NCI-H1436 treated with DMSO at 0.1 percent for 48 hours (cell line): ENCODE results near the gene HDC.

Experiments
- DNase-seq: peaks from one replicate; lab custom pipeline; 2025; lab: John Stamatoyannopoulos, UW

The HDC gene

DNA sequence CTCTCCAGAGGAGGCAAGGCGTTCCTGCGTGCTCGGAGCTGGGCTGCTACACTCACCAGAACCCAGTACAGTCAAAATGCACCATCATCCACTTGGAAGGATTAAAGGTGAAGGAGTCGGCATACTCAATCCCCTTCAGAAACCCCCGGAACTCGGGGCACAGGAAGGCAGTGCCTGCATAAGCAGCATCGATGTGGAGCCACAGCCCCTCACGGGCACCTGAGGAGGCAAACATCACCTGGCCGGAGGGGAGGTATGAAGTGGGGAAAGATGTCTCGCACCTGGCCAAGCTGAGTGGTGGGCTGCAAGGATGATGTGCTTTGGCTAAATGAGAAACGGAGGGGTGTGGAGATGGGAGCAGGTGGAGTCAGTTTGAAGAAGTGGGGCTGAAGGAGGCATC, 13.0 kb downstream of the HDC start:
- no peak for DNase-seq

- DNase-seq, result no peak
These were observed 13.8 kb downstream of the HDC start for GRCh38 chr15:50251638-50252182.

- DNase-seq, result no peak
These were observed 14.6 kb downstream of the HDC start for GRCh38 chr15:50250760-50251394.

DNA sequence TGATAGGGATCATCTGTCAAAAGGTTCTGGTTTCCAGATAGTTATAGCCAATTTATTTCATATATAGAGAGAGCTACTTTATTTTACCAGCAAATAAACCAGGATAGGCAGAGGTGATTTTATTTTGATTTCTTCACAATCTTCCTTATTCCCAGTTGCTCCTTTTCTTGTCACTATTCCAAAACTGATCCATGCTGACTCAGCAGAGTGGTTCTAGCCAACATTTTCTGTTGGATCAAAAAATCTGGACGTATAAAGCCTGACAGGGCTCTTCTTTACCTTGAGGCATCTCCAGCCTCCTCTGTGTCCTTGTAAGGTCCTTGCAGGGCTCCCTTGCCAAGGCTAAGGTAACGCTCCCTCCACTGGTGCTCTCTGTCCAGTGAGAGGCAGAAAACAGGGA, 15.8 kb downstream of the HDC start:
- no peak for DNase-seq

DNA sequence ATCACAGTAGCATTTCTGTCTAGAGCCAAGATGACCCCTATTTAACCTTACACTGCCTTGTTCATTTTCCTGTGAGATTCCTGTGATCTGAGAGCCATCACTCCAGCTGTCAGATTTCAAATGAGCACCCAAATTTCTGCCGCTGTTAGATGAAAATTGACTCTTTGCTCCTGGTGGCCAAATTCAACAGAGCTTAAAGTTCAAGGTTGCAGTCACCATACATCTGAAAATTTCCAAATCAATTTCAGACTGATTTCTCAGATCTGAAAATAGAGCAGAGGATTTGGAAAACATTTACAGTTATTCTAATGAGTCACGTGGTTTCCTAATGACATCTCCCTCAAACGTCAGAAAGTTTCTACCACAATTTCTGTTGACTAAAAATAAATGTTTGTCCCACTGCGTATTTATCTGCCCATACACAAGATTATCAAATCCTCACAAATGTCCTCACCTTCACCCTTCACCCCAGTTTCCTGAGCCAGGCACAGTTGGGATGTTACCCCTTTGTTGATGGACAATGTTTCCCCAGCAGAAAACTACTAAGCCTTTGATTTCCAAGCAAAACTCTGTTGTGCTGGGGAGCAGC, 16.4 kb downstream of the HDC start:
- no peak for DNase-seq

DNA sequence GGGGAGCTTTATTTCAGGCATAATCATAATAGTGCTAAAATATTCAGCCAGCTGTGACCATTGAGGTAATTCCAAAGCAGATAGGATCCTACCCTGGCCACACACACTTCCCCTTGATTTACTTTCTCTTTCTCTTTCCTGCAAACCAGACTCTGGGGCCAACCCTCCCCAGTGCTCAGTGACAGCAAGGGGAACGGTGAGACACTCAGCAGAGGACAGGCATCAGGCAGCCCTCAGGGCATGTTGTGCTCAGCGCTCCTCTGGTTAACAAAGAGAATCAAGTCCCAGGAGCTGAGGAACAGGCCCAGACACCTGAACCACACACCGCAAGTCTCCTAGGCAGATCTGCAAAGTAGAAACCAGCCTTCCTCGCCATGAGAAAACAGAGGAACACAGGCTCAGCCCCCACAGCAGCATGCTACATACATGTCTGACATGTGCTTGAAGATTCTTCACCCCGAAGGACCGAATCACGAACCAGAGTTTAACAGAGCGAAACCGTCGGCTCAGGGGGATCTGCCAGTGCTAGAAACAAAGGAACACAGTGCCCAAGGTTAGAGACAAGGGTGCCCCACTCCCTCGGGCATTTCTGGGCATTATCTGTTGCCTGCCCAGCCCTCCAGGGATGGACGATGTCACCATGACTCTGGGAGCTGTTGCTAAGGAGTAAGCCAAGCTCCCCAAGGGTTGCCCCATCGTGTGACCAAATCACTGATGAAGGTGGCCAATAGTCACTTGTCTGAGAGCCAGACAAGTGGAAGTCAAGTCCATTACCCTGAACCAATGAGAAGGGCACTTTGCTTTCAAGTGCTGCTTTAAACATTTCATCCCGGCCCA, 17.5 kb downstream of the HDC start:
- DNase-seq, result no peak

DNA sequence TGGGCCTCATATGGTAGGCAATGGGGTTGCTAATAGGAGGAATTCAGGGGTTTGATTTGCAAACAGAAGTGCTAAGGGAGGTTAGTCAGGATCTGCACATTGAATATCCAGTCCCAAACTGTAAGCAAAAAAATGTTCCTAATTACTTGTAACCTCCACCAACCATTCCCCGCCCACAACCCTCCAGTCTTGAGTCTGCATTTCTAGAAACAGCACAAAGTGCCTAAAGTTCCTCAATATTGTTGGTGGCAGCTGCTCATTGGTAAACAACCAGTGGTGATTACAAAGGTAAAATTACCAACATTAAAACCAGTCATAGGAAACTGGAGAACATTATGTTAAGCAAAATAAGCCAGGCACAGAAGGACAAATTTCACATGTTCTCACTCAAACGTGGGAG, 18.9 kb downstream of the HDC start:
- no peak for DNase-seq

DNA sequence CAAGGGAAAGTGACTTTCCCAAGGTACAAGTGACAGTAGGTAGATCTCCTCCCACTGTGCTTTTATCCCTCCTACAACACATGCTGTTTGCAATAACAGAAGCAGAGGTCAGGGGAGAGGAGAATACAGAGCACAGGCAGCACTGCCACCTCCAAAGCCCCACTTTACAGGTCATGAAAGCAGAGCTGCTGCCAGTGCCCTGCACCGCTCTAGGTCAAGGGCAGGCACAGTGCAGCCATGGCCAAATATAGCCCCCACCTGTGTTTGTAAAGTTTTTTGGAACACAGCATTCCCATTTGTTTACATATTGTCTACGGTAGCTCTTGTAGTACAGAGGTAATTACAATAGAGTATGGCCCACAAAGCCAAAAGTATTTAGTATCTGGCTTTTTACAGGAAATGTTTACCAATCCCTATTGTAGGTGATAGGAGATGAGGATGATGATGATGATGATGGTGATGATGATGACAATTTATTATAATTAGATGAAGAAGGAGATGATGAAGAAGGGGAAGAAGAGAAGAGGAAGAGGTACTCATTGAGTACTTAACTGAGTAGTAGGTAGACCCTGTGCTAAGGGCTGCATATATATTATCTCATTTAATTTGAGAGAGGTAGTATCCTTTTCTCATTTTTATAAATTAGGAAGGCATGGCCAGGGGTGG, 20.4 kb downstream of the HDC start:
- no peak for DNase-seq

GRCh38 chr15:50244153-50244552, 21.4 kb downstream of the HDC start:
- DNase-seq, result no peak

GRCh38 chr15:50241684-50242450, 23.7 kb downstream of the HDC start:
- no peak for DNase-seq

DNA sequence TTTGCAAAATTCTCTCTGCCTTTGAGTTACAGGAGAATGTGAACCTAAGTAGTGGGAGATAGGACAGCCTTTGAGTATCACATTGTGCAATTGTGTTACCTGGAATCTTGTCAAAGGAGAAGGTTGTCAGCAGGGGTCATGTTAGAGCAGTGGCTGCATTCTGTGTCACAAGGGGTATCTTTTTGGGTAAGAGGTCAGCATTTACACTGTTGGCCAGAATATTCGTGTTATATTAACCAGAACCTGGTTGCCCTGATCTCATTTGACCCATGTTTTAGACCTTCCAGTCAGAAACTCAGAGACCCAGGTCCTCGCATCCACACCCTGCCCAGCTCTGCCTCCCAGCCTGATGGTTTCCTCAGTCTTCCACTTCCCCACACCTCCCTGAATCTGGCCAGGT, 27.3 kb downstream of the HDC start:
- DNase-seq, result no peak

DNA sequence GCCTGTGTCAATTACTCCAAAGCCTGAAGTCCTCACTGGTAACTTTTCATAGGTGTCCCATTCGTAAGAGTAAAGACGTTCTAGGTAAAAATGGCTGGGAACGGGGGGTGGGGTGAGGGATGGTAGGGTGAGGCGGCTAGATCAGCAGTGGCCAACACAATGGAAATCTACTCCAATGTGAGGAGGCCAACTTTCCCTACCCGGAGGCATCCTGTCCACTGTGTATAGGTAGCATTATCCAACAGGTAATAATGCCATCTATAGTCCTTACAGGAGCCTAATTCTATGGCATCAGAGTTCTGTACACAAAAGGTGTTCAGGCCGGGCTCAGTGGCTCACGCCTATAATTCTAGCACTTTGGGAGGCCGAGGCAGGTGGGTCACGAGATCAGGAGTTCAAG, 29.1 kb downstream of the HDC start:
- DNase-seq, result no peak

GRCh38 chr15:50235794-50236193, 29.7 kb downstream of the HDC start:
- DNase-seq, result no peak

GRCh38 chr15:50234764-50235163, 30.8 kb downstream of the HDC start:
- DNase-seq, result no peak

DNA sequence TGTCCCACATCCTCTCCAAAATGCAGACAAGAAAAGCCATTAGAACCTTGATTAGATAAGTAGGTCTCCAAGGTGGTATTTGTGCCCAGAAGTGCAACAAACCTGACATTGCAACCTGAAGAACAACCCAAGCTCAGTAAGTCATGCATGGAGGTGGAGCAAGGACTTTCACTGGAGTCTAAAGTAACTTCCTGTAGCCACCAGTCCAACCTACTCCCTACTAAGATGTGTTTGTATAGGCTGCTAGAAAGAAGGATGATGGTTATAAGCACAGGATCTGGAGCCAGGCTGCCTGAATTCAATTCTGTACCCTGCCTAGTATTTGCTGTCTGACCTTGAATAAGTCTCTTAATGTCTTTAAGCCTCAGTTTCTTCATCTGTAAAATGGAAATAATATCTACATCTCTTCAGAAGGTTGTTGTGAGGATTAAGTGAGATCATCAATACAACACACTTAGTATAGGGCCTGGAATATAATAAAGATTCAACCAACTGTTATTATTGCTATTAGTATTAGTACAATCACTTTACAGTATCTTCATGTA, 32.3 kb downstream of the HDC start:
- no peak for DNase-seq

GRCh38 chr15:50232791-50233190, 32.7 kb downstream of the HDC start:
- no peak for DNase-seq

GRCh38 chr15:50231761-50232160, 33.8 kb downstream of the HDC start:
- no peak for DNase-seq

DNA sequence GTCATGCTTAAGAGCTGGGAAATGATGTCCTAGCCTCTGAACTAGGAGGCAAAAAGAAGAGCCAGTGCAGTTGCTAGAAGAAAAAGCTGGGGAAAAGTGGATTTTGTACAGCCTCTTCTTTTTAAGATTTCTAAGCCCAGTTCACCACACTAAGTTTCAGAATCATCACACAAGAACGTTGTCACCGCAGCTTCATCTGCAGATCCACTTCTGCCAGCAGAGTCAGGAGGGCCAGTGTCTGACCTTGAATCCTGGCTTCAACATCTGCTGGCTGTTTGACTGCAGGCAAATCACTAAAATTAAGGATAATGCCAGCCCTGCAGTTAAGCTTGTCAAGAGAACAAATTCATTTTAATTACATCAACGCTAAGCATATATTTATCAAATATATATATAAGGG, 36.2 kb downstream of the HDC start:
- no peak for DNase-seq

- DNase-seq, result no peak
These were observed 36.7 kb downstream of the HDC start for GRCh38 chr15:50228866-50229265.

- DNase-seq, result no peak
These were observed 38.5 kb downstream of the HDC start for GRCh38 chr15:50227076-50227475.

DNA sequence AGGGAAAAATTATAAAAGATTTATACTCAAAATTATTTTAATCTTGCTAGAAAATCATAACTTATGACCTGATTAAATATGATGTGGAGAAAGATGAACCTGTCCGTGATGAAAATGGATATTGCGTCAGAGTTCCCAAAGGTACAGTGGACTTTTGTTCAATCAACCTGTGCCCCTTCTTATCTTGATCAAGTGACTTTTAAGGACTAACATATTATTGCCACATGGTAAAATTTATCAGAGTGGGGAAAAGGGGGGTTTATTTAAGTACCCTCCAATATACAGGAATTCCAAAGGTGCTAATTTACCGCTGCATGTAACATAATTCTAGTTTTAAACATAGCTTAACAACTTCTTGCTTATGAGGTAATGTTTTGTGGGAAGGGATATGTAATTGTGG, 39.6 kb downstream of the HDC start:
- DNase-seq, result no peak

GRCh38 chr15:50225057-50225456, 40.5 kb downstream of the HDC start:
- no peak for DNase-seq
